22Rv1 (cell line): ENCODE results near the gene KDM4B.

Source experiments
- H3K27ac ChIP-seq: fragments of 450-650 bp; 2 replicates; pipeline ENCODE4 v1.5.1; 2017
- ZFX ChIP-seq: fragments of 450-650 bp; IDR thresholded peaks from 2 replicates; pipeline ENCODE4 v1.6.1; 2017; ENCODE audit warnings: antibody characterized with exemption, borderline replicate concordance
- TF ChIP-seq, protein P1 (sequence below): fragments of 450-650 bp; IDR thresholded peaks from 2 replicates; pipeline ENCODE4 v1.5.1; 2017; ENCODE audit warnings: mild to moderate bottlenecking

The KDM4B gene

DNA sequence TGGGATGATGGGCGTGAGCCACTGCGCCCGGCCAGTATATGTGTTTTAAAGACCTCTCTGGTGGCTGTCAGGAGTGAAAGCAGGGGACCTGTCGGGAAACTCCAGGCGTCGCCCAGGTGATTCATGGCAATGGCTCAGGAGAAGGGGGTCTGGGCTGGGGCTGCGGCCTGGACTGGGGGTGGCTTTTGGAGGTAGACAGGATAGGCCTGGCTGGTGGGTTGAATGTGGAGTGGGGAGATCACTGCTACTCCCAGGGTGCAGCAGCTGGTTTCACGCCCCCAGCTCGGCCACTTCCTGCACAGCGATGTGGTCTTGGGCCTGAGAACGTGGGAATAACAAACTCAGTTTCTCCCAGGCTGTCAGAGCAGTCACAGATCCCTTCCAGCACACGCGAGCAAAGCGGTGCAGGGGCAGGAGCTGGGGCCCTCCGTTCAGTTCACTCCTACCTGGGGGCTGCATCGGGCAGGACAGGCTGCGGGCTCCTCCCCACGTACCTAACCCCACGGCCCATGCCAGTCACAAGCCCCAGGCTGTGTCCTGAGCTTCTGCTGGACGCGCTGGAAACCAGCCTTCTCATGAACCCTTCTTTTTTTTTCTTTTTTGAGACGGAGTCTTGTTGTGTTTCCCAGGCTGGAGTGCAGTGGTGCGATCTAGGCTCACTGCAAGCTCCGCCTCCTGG, 18.9 kb downstream of the KDM4B start:
- TF ChIP-seq ZFX = no peak
- TF ChIP-seq, protein P1, sequence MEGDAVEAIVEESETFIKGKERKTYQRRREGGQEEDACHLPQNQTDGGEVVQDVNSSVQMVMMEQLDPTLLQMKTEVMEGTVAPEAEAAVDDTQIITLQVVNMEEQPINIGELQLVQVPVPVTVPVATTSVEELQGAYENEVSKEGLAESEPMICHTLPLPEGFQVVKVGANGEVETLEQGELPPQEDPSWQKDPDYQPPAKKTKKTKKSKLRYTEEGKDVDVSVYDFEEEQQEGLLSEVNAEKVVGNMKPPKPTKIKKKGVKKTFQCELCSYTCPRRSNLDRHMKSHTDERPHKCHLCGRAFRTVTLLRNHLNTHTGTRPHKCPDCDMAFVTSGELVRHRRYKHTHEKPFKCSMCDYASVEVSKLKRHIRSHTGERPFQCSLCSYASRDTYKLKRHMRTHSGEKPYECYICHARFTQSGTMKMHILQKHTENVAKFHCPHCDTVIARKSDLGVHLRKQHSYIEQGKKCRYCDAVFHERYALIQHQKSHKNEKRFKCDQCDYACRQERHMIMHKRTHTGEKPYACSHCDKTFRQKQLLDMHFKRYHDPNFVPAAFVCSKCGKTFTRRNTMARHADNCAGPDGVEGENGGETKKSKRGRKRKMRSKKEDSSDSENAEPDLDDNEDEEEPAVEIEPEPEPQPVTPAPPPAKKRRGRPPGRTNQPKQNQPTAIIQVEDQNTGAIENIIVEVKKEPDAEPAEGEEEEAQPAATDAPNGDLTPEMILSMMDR = no peak
- no peak overlapping the region; the same call in 1 of the 2 replicates for H3K27ac ChIP-seq

DNA sequence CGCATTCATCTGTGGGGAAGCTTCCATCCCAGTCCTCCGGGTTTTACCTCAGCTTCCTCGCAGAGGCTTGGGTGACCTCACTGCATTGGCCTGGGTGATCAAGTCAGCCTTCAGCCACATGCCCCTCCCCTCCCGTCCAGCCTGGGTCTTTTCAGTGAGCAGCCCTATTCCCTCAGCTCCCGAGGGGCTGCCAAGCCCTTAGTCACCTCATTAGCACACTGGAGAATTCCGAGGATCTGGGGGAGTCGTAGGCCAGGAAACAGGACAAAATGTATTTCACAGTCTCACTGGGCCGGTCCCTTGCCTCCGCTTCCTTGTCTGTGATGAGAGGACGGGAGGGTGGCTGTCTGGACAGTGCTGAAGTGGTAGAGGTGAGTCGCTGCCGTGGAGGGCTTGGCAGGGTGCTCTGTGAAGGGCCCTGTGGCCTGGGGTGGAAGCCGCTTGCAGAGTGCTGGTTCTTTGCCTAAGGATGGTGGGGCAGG, 19.9 kb downstream of the KDM4B start:
- TF ChIP-seq, protein P1 = no peak
- no peak for TF ChIP-seq ZFX
- H3K27ac ChIP-seq = peak overlapping the region; percentile 87

DNA sequence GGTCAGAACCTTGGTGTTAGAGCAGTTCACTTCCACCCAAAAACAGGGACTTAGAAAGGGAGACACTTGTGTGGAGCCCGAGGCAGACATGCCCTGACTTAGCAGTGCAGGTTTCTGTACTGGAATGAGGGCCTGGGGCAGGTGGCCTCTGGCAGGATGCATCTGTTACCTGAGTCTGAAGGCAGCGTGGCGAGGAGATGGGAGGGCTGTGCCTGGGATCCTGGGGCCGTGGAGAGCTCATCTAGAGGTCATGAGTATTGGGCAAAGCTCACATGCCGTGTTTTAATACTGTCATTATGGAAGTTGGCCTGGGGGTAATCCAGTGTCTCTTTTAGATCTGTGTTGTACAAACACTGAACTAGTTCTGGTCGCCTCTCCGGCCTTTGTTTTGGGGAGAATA, 21.4 kb downstream of the KDM4B start:
- H3K27ac ChIP-seq = peak overlapping the region; percentile 87
- TF ChIP-seq ZFX = no peak
- TF ChIP-seq, protein P1 = no peak

DNA sequence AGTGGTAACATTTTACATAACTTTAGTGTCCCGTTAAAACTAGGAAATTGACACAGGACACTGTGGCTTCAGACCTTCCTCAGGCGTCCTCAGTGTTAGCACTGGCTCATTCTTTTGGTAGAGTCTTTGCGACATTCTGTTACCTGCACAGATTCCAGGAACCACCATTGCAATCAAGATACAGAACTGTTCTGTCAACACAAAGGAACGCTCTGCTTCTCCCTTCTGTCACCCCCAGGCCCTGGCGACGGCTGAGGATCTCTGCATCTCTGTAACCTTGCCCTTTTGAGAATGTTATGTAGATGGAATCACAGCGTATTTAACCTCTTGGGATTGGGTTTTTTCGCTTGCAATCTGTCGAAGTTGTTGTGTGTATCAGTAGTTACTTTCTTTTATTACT, 22.6 kb downstream of the KDM4B start:
- H3K27ac ChIP-seq = peak overlapping the region; percentile 87
- TF ChIP-seq, protein P1 = no peak
- TF ChIP-seq ZFX = no peak

DNA sequence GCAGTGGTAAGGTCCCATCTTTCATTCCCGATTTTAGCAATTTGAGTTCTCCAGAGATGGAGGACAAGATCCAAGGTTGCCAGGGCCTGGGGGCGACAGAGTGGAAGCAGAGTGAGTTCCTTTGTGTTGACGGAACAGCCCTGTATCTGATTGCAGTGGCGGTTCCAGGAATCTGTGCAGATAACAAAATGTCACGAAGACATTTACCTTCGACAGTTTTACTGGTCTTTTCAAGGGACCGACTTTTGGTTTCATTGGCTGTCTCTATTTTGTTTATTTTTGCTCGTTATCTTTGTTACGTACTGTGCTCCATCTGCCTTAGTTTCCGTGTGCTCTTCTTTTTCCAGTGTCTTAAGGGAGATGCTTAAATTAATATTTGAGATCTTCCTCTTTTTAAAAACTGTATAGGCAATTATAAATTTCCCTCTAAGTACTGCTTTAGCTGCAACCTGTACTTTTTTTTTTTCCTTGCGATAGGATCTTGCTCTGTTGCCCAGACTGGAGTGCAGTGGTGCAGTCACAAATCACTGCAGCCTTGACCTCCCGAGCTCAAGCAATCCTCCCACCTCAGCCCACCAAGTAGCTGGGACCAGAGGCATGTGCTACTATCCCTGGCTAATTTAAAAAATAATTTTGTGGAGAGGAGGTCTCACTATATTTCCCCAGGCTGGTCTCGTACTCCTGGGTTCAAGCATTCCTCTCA, 23.2 kb downstream of the KDM4B start:
- TF ChIP-seq, protein P1 = no peak
- TF ChIP-seq ZFX = no peak
- peak overlapping the region; percentile 87 for H3K27ac ChIP-seq

DNA sequence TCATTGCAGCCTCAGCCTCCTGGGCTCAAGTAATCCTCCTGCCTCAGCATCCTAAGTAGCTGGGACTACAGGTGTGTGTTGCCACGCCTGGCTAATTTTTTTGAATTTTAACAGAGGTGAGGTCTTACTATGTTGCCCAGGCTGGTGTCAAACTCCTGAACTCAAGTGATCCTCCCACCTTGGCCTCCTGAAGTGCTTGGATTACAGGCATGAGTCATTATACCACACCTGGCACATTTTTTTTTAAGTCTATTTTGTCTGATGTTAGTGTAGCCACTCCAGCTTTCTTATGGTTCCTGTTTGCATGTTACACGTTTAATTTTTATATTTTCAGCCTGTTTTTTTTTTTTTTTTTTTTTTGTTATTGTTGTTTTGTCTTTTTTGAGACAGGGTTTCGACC, 24.8 kb downstream of the KDM4B start:
- TF ChIP-seq, protein P1 = no peak
- no peak for TF ChIP-seq ZFX
- peak overlapping the region; percentile 87; the same call in 1 of the 2 replicates for H3K27ac ChIP-seq

DNA sequence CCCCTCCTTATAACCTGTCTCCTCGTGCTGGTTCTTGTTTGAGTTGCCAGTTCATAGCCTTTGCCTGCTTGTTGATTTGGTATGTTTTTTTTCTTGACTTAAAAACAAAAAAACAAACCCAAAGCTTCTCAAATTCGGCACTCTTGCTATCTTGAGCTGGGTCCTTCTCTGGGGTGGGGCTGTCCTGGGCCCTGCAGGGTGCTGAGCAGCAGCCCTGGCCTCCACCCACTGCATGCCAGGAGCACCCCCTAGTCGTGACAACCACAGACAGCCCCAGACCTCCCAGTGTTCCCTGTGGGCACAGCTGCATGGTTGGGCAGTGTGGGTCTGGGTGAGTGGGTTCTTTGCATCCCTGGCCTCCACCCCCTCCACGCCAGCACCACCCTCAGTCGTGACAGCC, 27.8 kb downstream of the KDM4B start:
- H3K27ac ChIP-seq = no peak overlapping the region
- TF ChIP-seq ZFX = no peak
- TF ChIP-seq, protein P1 = no peak
